VCaP (cell line): ENCODE results near the gene YJEFN3.

Experiments used
- H3K27ac ChIP-seq: fragments of 450-650 bp; 2 replicates; pipeline ENCODE4 v1.5.1; 2017
- CTCF ChIP-seq: fragments of 450-650 bp; conservative IDR thresholded peaks from 2 replicates; pipeline ENCODE4 v1.5.1; 2017; ENCODE audit warnings: mild to moderate bottlenecking, moderate library complexity

YJEFN3 gene

GRCh38 chr19:19529783-19530422 lies 1.2 kb downstream of the YJEFN3 start:
- no peak for TF ChIP-seq CTCF
- no peak overlapping the region for H3K27ac ChIP-seq

- no peak for TF ChIP-seq CTCF
- H3K27ac ChIP-seq = no peak overlapping the region
Measured at GRCh38 chr19:19530423-19530804, 1.7 kb downstream of the YJEFN3 start.

GRCh38 chr19:19530889-19531288 lies 2.2 kb downstream of the YJEFN3 start:
- no peak overlapping the region for H3K27ac ChIP-seq
- TF ChIP-seq CTCF = no peak

DNA sequence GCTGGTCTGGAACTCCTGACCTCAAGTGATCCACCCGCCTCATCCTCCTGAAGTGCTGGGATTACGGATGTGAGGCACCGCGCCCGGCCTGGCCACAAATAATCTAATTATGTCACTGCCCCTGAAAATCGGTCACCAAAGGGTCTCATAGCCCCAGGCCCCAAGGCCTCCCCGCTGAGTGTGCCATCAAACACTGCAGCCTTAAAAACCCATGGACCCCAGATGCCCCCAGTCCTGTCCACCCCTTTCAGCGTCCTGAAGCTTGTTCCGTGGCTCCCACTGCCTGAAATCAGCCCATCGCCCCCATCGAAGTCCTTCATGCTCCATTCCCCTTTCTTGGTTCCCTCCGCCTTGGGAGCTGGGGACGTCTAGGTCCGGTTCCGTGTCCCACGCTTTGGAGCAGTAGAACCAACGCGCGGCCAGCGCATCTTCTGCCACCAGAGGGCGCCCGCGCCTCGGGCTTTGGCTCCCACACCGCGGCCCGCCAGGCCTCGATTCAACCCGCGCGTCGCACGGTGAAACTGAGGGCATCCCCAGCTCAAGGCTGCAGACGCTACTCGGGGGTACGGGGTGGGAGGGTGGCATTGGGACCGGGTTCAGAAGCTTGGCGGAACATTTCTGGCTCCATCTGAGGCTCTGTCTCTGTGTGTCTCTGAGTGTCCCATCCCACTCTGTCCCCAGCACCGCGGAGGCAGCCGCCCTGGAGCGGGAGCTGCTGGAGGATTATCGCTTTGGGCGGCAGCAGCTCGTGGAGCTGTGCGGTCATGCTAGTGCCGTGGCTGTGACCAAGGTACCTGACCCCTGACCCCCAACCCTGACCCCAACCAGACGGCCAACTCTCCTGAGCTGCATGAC lies 3.5 kb downstream of the YJEFN3 start:
- H3K27ac ChIP-seq = no peak overlapping the region
- peak; percentile 89 for TF ChIP-seq CTCF

DNA sequence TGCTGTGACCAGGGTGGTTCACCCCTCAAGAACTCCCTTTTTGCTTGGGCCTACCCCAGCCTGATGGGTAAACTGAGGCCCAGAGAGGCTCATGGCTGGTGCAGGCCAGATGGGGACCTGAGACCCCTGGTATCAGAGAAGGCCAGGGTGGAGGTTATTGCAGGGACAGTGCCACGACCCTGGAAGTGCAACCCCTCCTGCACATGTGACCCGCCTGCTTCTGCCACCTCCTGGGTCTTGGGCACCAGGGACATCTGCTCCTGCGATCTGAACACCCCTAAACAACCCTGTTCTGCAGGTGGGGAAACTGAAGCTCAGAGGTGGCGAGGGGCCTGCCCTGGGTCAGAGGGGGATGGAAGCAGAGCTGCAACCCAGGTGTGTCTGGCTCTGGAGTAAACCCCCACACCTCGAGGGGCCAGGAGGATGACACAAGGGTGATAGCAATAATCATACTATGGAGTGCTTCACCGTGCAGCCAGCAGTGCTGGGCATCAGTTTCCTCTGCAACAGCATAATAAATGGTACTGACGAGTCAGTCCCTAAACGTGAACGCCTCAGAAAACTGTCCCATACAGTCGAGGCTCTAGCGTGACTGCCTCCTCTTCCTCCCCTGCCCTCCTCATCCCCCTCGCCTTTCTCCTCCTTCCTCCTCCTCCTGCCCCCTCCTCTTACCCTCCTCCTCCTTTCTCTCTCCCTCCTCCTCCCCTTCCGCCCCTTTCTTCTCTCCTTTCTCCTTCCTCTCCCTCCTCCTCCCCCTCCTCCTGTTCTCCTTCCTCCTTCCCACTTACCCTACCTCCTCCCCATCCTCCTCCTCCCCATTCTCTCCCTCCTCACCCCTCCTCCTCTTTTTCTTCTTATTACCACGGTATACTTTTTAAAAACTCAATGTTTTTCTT lies 4.3 kb downstream of the YJEFN3 start:
- no peak overlapping the region for H3K27ac ChIP-seq
- no peak for TF ChIP-seq CTCF

DNA sequence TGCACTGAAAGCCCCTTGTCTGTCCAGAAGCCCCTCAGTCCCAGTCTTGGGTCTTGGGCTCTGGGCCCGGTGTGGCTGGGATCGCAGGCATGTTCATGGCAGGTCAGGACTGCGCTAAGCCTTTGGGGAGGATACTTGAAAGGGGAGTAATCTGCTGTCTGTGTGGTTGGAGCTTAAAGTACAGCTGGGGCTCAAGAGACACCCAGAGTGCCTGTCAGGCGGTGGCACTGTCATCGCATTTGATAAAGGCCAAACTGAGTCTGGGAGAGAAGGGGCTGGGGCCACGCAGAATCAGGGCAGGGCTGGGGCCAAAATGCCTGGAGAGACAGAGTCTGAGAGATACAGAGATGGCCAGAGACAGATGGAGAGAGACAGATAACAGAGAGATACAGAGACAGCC lies 5.1 kb downstream of the YJEFN3 start:
- TF ChIP-seq CTCF = no peak
- no peak overlapping the region for H3K27ac ChIP-seq
